Stimulated activated CD4-positive, alpha-beta T cell treated with anti-CD3 and anti-CD28 coated beads, Interleukin-4, amount 100 ng/mL, for 24 hours (primary cell): ENCODE results near the gene CLEC4M.
"Not testable (repeated sequence)": the region's sequence is repeated elsewhere in the genome, so short reads cannot be mapped to it uniquely, and the experiment has no call there.

Source experiments
- DNase-seq: peaks from one replicate; pipeline ENCODE4 v3.0.0-alpha.2; 2020

CLEC4M gene

DNA sequence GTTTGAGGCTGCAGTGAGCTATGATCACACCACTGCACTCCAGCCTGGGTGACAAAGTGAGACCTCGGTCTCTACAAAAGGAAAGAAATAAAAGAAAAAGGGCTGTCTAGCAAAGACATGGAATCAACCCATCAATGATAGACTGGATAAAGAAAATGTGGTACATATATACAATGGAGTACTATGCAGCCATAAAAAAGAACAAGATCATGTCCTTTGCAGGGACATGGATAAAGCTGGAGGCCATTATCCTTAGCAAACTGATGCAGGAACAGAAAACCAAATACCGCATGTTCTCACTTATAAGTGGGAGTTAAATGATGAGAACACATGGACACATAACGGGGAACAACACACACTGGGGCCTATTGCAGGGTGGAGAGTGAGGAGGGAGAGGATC, 53.0 kb downstream of the CLEC4M start:
- DNase-seq = not testable (repeated sequence)

DNA sequence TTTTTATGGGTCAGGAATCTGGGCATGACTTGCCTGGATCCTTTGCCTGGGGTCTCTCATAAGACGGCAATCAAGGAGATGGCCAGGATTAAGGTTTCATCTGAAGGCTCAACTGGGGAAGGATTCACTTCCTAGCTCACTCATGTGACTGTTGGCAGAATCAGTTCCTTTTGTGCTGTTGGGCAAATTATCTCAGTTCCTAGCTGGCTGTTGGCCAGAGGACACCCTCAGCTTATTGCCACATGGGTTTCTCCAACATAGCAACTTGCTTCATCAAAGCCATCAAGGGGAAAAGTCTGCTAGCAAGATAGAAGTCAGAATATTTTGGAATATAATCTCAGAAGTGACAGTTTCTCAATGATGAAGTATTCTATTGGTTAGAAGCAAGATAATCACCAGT, 54.8 kb downstream of the CLEC4M start:
- no peak for DNase-seq

DNA sequence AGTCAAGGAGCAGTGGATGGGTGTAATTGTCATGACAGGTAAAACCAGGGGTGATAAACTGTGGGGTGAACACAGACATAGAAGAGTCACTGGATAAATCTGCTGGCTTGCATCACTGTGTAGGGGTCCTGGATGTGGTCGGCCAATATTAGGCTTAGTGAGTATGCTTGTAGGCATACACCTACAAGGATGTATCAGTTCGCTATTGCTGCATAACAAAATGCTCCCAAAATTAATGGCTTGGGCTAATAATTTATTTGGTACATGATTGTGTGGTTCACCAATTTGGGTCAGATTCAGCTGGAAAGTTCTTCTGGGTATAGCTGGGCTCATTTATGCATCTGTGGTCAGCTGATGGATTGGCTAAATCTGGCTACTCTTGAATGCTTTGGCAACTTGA, 55.8 kb downstream of the CLEC4M start:
- DNase-seq = no peak
